Neural progenitor cell (in vitro differentiated cells): Measurements from ENCODE around the gene DCC. TPM values are rescaled to one million over a fixed set of nuclear protein-coding genes. Genes with fewer than 3 reads are reported as not detected.

Experiments
- DNase-seq: peaks from one replicate; pipeline ENCODE4 v3.0.0-alpha.2; 2016; ENCODE audit warnings: low spot score
- H2AFZ ChIP-seq: fragments of 200-600 bp; sonication (generic); replicated peaks from 2 replicates; pipeline ENCODE4 v1.6.1; 2016; ENCODE audit warnings: antibody characterized with exemption
- H3F3A ChIP-seq: fragments of 200-600 bp; sonication (generic); 2 replicates; pipeline ENCODE4 v1.6.1; 2016; ENCODE audit warnings: antibody characterized with exemption, low read depth
- H3K27ac ChIP-seq: fragments of 200-600 bp; sonication (generic); 2 replicates; pipeline ENCODE4 v1.5.1; 2016; ENCODE audit warnings: mild to moderate bottlenecking
- H3K27me3 ChIP-seq: fragments of 200-600 bp; sonication (generic); 2 replicates; pipeline ENCODE4 v1.6.1; 2016; ENCODE audit warnings: mild to moderate bottlenecking, moderate library complexity
- H3K36me3 ChIP-seq: fragments of 200-600 bp; sonication (generic); 2 replicates; pipeline ENCODE4 v1.5.1; 2016
- H3K4me1 ChIP-seq: fragments of 200-600 bp; sonication (generic); 2 replicates; pipeline ENCODE4 v1.6.1; 2016; ENCODE audit warnings: mixed run types
- H3K4me2 ChIP-seq: fragments of 200-600 bp; sonication (generic); 2 replicates; pipeline ENCODE4 v1.6.1; 2016
- H3K4me3 ChIP-seq: fragments of 200-600 bp; sonication (generic); 2 replicates; pipeline ENCODE4 v1.5.1; 2016
- H3K79me2 ChIP-seq: fragments of 200-600 bp; sonication (generic); 2 replicates; pipeline ENCODE4 v1.6.1; 2016; ENCODE audit warnings: low read depth
- H3K9ac ChIP-seq: fragments of 200-600 bp; sonication (generic); 2 replicates; pipeline ENCODE4 v1.6.1; 2016
- H3K9me3 ChIP-seq: fragments of 200-600 bp; sonication (generic); 2 replicates; pipeline ENCODE4 v1.5.1; 2016; ENCODE audit warnings: low read depth
- H4K20me1 ChIP-seq: fragments of 200-600 bp; sonication (generic); 2 replicates; pipeline ENCODE4 v1.6.1; 2016; ENCODE audit warnings: low read depth
- H3K27ac Mint-ChIP-seq: 3 replicates; pipeline ENCODE4 v1.8.0; 2021; ENCODE audit warnings: mixed read lengths
- H3K27me3 Mint-ChIP-seq: 2 replicates; pipeline ENCODE4 v1.8.0; 2022; ENCODE audit warnings: low read depth, mild to moderate bottlenecking, inconsistent platforms, moderate library complexity, mixed read lengths; ENCODE audit not compliant: insufficient read depth
- H3K36me3 Mint-ChIP-seq: 3 replicates; pipeline ENCODE4 v1.8.0; 2021; ENCODE audit warnings: mixed read lengths
- H3K4me1 Mint-ChIP-seq: 3 replicates; pipeline ENCODE4 v1.8.0; 2021; ENCODE audit warnings: mixed read lengths
- H3K4me3 Mint-ChIP-seq: 3 replicates; pipeline ENCODE4 v1.8.0; 2021; ENCODE audit warnings: mild to moderate bottlenecking, moderate library complexity, mixed read lengths
- H3K9me3 Mint-ChIP-seq: 3 replicates; pipeline ENCODE4 v1.8.0; 2020; ENCODE audit warnings: mixed read lengths
- CTCF ChIP-seq: fragments of 200-600 bp; sonication (generic); IDR thresholded peaks from 2 replicates; pipeline ENCODE4 v1.5.1; 2017; ENCODE audit warnings: antibody characterized with exemption, mild to moderate bottlenecking
- EZH2 ChIP-seq: fragments of 200-600 bp; sonication (generic); IDR thresholded peaks from 2 replicates; pipeline ENCODE4 v1.6.1; 2017; ENCODE audit warnings: antibody characterized with exemption, mild to moderate bottlenecking, moderate library complexity
- EZH2phosphoT487 ChIP-seq: fragments of 200-600 bp; sonication (generic); IDR thresholded peaks from 2 replicates; pipeline ENCODE4 v1.6.1; 2017; ENCODE audit warnings: antibody characterized with exemption
- total RNA-seq: library from RNA; depleted of rRNA; stranded (reverse); fragments of >200 nt; gene quantifications from 2 replicates; pipeline ENCODE4 v1.2.3, GENCODE V29; 2015; ENCODE audit warnings: low replicate concordance

The DCC gene
- total RNA-seq, 1 donor from 2014 or later = 0.41 TPM

GRCh38 chr18:52342456-52342855 is 2.5 kb downstream of the DCC start:
- H3K4me3 ChIP-seq = peak overlapping the region; percentile 52
- H3K4me1 ChIP-seq = peaks cover 12% of the 10 kb centered on the region
- Mint-ChIP-seq H3K4me3 (no peak overlapping the region), H3K27ac (no peak overlapping the region), H3K36me3 (no peaks in the 10 kb centered on the region), H3K9me3 (no peaks in the 10 kb centered on the region), H3K4me1 (peaks cover 13% of the 10 kb centered on the region), H3K27me3 (peaks cover 11% of the 10 kb centered on the region)
- H3K79me2 ChIP-seq = no peaks in the 10 kb centered on the region
- H3F3A ChIP-seq = peaks cover 3% of the 10 kb centered on the region
- no peaks in the 10 kb centered on the region for H3K36me3 ChIP-seq
- peak; percentile 7 for DNase-seq
- no peak overlapping the region for H2AFZ ChIP-seq
- TF ChIP-seq EZH2 (no peak), CTCF (no peak), EZH2phosphoT487 (no peak)
- H3K4me2 ChIP-seq = peak overlapping the region; percentile 98
- no peak overlapping the region for H3K9ac ChIP-seq
- no peak overlapping the region for H3K27ac ChIP-seq
- peaks cover 54% of the 10 kb centered on the region for H3K27me3 ChIP-seq
- H4K20me1 ChIP-seq = no peaks in the 10 kb centered on the region
- no peaks in the 10 kb centered on the region for H3K9me3 ChIP-seq

GRCh38 chr18:52343138-52343537 is 3.1 kb downstream of the DCC start:
- Histone ChIP-seq H3K79me2 (no peaks in the 10 kb centered on the region), H3K4me1 (peaks cover 12% of the 10 kb centered on the region), H3K9ac (no peak overlapping the region), H3K27ac (no peak overlapping the region), H3F3A (peaks cover 3% of the 10 kb centered on the region), H2AFZ (no peak overlapping the region), H3K36me3 (no peaks in the 10 kb centered on the region), H3K27me3 (peaks cover 48% of the 10 kb centered on the region), H3K9me3 (peaks cover 3% of the 10 kb centered on the region), H3K4me2 (no peak overlapping the region), H4K20me1 (no peaks in the 10 kb centered on the region), H3K4me3 (no peak overlapping the region)
- TF ChIP-seq EZH2 (no peak), CTCF (peak; percentile 62)
- peaks cover 13% of the 10 kb centered on the region for H3K4me1 Mint-ChIP-seq
- peak; percentile 71 for DNase-seq
- no peaks in the 10 kb centered on the region for H3K9me3 Mint-ChIP-seq
- H3K27me3 Mint-ChIP-seq = peaks cover 11% of the 10 kb centered on the region
- H3K4me3 Mint-ChIP-seq = no peak overlapping the region
- H3K27ac Mint-ChIP-seq = no peak overlapping the region
- H3K36me3 Mint-ChIP-seq = no peaks in the 10 kb centered on the region

GRCh38 chr18:52343731-52344340 is 3.8 kb downstream of the DCC start:
- Histone ChIP-seq H3K4me1 (peaks cover 12% of the 10 kb centered on the region), H3K9ac (no peak overlapping the region), H2AFZ (no peak overlapping the region), H3K4me3 (no peak overlapping the region), H3K79me2 (no peaks in the 10 kb centered on the region), H3K9me3 (peaks cover 4% of the 10 kb centered on the region), H3K27ac (no peak overlapping the region), H4K20me1 (no peaks in the 10 kb centered on the region), H3K4me2 (no peak overlapping the region), H3K27me3 (peaks cover 41% of the 10 kb centered on the region), H3K36me3 (no peaks in the 10 kb centered on the region), H3F3A (peaks cover 3% of the 10 kb centered on the region)
- H3K9me3 Mint-ChIP-seq = no peaks in the 10 kb centered on the region
- H3K4me1 Mint-ChIP-seq = peaks cover 11% of the 10 kb centered on the region
- no peak overlapping the region for H3K4me3 Mint-ChIP-seq
- H3K36me3 Mint-ChIP-seq = no peaks in the 10 kb centered on the region
- DNase-seq = no peak
- no peak for TF ChIP-seq CTCF
- H3K27ac Mint-ChIP-seq = no peak overlapping the region
- peaks cover 11% of the 10 kb centered on the region for H3K27me3 Mint-ChIP-seq
